ENCODE data around the gene BTBD9.

Gene BTBD9

GRCh38 chr6:38176797-38177751, 462.7 kb downstream of the BTBD9 start:
- DNase-seq (ENCODE audit: low read depth in 3 of 3): no peak

- DNase-seq (ENCODE audit: low read depth in 3 of 3): no peak
These were observed 463.9 kb downstream of the BTBD9 start for GRCh38 chr6:38175786-38176185.

GRCh38 chr6:38174806-38175495, 464.8 kb downstream of the BTBD9 start:
- DNase-seq (ENCODE audit: low read depth in 3 of 3): no peak

GRCh38 chr6:38174315-38174714, 465.4 kb downstream of the BTBD9 start:
- no peak for DNase-seq (ENCODE audit: low read depth in 3 of 3)

GRCh38 chr6:38173909-38174308, 465.8 kb downstream of the BTBD9 start:
- DNase-seq (ENCODE audit: low read depth in 3 of 3): no peak

GRCh38 chr6:38172739-38173410, 466.9 kb downstream of the BTBD9 start:
- DNase-seq (ENCODE audit: low read depth in 3 of 3): no peak

- no peak for DNase-seq (ENCODE audit: low read depth in 3 of 3)
These were observed 467.6 kb downstream of the BTBD9 start for GRCh38 chr6:38171997-38172738.

GRCh38 chr6:38170666-38171355, 468.9 kb downstream of the BTBD9 start:
- DNase-seq (ENCODE audit: low read depth in 3 of 3): no peak

GRCh38 chr6:38169977-38170526, 469.7 kb downstream of the BTBD9 start:
- DNase-seq (ENCODE audit: low read depth in 3 of 3): no peak

GRCh38 chr6:38169221-38169976, 470.3 kb downstream of the BTBD9 start:
- DNase-seq (ENCODE audit: low read depth in 3 of 3): no peak

- DNase-seq (ENCODE audit: low read depth in 3 of 3): no peak
These were observed 471.0 kb downstream of the BTBD9 start for GRCh38 chr6:38168699-38169098.

GRCh38 chr6:38168126-38168525, 471.6 kb downstream of the BTBD9 start:
- DNase-seq (ENCODE audit: low read depth in 3 of 3): no peak

GRCh38 chr6:38167598-38167997, 472.1 kb downstream of the BTBD9 start:
- DNase-seq (ENCODE audit: low read depth in 3 of 3): no peak

GRCh38 chr6:38166411-38167240, 473.1 kb downstream of the BTBD9 start:
- DNase-seq (ENCODE audit: low read depth in 3 of 3): no peak

- DNase-seq (ENCODE audit: low read depth in 3 of 3): no peak
These were observed 475.0 kb downstream of the BTBD9 start for GRCh38 chr6:38164671-38165108.

- no peak for DNase-seq (ENCODE audit: low read depth in 3 of 3)
These were observed 475.6 kb downstream of the BTBD9 start for GRCh38 chr6:38164131-38164481.

GRCh38 chr6:38163186-38164130, 476.3 kb downstream of the BTBD9 start:
- no peak for DNase-seq (ENCODE audit: low read depth in 3 of 3)
